Esophagus mucosa (tissue), 1 donor: ENCODE data around the gene NTF4. TPM values are rescaled to one million over a fixed set of nuclear protein-coding genes. Genes with fewer than 3 reads are reported as not detected.

Source experiments
- ATAC-seq: fragments of 200-7000 bp; cut with Tn5 transposase; one replicate; pipeline ENCODE4 v1.9.1; 2020
- total RNA-seq: library from RNA; stranded (reverse); gene quantifications from one replicate; pipeline ENCODE4 v1.2.4, GENCODE V29; 2023
- donor health status: DM: yes; HTN: yes; CAD: no.

The NTF4 gene
- 5.6 TPM for total RNA-seq

GRCh38 chr19:49064768-49065611 is at the start of gene NTF4:
Gene NTF4, minus strand, starts transcription at chr19:49064818. Its CDS starts 2,821 bp downstream, at chr19:49061997.
- peak; percentile 64 for ATAC-seq

GRCh38 chr19:49113762-49114629 is 49.4 kb upstream of the NTF4 start, which contains the start of gene LIN7B:
Gene LIN7B, plus strand, starts transcription at chr19:49114370. Its CDS starts 35 bp downstream, at chr19:49114405.
- peak; percentile 65 for ATAC-seq

- no peak for ATAC-seq
Measured at GRCh38 chr19:49111218-49111998, 46.8 kb upstream of the NTF4 start.

- no peak for ATAC-seq
Measured at GRCh38 chr19:49110567-49110966, 45.9 kb upstream of the NTF4 start.

- no peak for ATAC-seq
Measured at GRCh38 chr19:49109569-49110233, 45.1 kb upstream of the NTF4 start.

- no peak for ATAC-seq
Measured at GRCh38 chr19:49109051-49109450, 44.4 kb upstream of the NTF4 start.

GRCh38 chr19:49107625-49108459 is 43.2 kb upstream of the NTF4 start:
- ATAC-seq: peak; percentile 30

- peak; percentile 42 for ATAC-seq
Measured at GRCh38 chr19:49106648-49107135, 42.1 kb upstream of the NTF4 start.

- no peak for ATAC-seq
Measured at GRCh38 chr19:49104229-49104864, 39.7 kb upstream of the NTF4 start.

GRCh38 chr19:49103331-49104085 is 38.9 kb upstream of the NTF4 start:
- ATAC-seq: no peak

- ATAC-seq: no peak
Measured at GRCh38 chr19:49102303-49102702, 37.7 kb upstream of the NTF4 start.

- no peak for ATAC-seq
Measured at GRCh38 chr19:49101160-49101559, 36.5 kb upstream of the NTF4 start.

GRCh38 chr19:49098795-49099194 is 34.2 kb upstream of the NTF4 start:
- ATAC-seq: no peak

GRCh38 chr19:49097453-49098288 is 33.1 kb upstream of the NTF4 start:
- ATAC-seq: peak; percentile 89

GRCh38 chr19:49094505-49095482 is 30.2 kb upstream of the NTF4 start:
- no peak for ATAC-seq

GRCh38 chr19:49092686-49093085 is 28.1 kb upstream of the NTF4 start:
- no peak for ATAC-seq

- ATAC-seq: no peak
Measured at GRCh38 chr19:49091391-49092038, 26.9 kb upstream of the NTF4 start.
